K562 (cell line): ENCODE results near the gene KIF1A. TPM values are rescaled to one million over a fixed set of nuclear protein-coding genes. Genes with fewer than 3 reads are reported as not detected.

Experiments
- ATAC-seq: fragments of 200-7000 bp; cut with Tn5 transposase; 3 replicates; pipeline ENCODE4 v1.9.1; 2020; ENCODE audit warnings: moderate library complexity
- BruUV-seq: library from RNA; stranded (reverse); fragments of 400-500 nt; replicated peaks from 2 replicates; lab custom pipeline; 2021; lab: Mats Ljungman, UMichigan
- CTCF ChIA-PET: fragments of 300-600 bp; formaldehyde crosslinking; extraction: SDS; loops from one replicate; lab custom pipeline; 2021; ENCODE audit warnings: low intra/inter-chr PET ratio; lab: Yijun Ruan, JAX
- POLR2A ChIA-PET: fragments of 300-600, 350-650 bp; sonication (Branson Sonifier 250); formaldehyde crosslinking; extraction: SDS; loops from one replicate; lab custom pipeline; 2021; ENCODE audit warnings: antibody characterized with exemption, inconsistent platforms; lab: Yijun Ruan, JAX
- DNase-seq, 4 experiments: peaks; one replicate each; pipeline versions ENCODE4 v3.0.0 to v3.0.0-alpha.2; 2011 to 2018; ENCODE audit warnings: low spot score in 3 of 4, mixed read lengths in 3 of 4; ENCODE audit errors: extremely low read depth in 1 of 4
- FAIRE-seq: peaks from 2 replicates; lab custom pipeline; 2011; peaks lifted over from hg19 to GRCh38; lab: Jason Lieb, UNC
- H2AFZ ChIP-seq: 2 replicates; pipeline ENCODE4 v1.6.0; 2011; ENCODE audit warnings: low read depth, low read length, control low read depth, inconsistent platforms
- H3K27ac ChIP-seq: fragments of 200-600 bp; 3 replicates; pipeline ENCODE4 v1.8.0; 2011; ENCODE audit warnings: low read depth, mild to moderate bottlenecking, control low read depth, inconsistent platforms, low read length, moderate library complexity, mixed read lengths; ENCODE audit errors: extremely low read depth
- H3K27me3 ChIP-seq, 2 experiments: fragments of 300-600 bp in 1 of 2; 2 replicates in 1 of 2; 3 replicates in 1 of 2; pipeline versions ENCODE4 v1.6.0 to v1.8.0; 2011; ENCODE audit warnings: inconsistent platforms in 2 of 2, low read length in 2 of 2, mild to moderate bottlenecking in 1 of 2, mixed read lengths in 1 of 2, moderate library complexity in 1 of 2; ENCODE audit not compliant: control insufficient read depth in 2 of 2, insufficient read depth in 2 of 2
- H3K36me3 ChIP-seq: fragments of 300-600 bp; 3 replicates; pipeline ENCODE4 v1.8.0; 2011; ENCODE audit warnings: mild to moderate bottlenecking, low read length, inconsistent platforms; ENCODE audit not compliant: control insufficient read depth, insufficient read depth
- H3K4me1 ChIP-seq, 2 experiments: fragments of 200-600 bp in 1 of 2; replicated peaks in 1 of 2; 2 replicates in 1 of 2; 3 replicates in 1 of 2; pipeline versions ENCODE4 v1.5.1 to v1.8.0; 2011; ENCODE audit warnings: inconsistent platforms in 2 of 2, low read length in 2 of 2, mild to moderate bottlenecking in 1 of 2, mixed read lengths in 1 of 2, moderate library complexity in 1 of 2; ENCODE audit not compliant: control insufficient read depth in 2 of 2, insufficient read depth in 2 of 2
- H3K4me2 ChIP-seq: 2 replicates; pipeline ENCODE4 v1.6.1; 2011; ENCODE audit warnings: low read length, control low read depth, inconsistent platforms, mixed read lengths; ENCODE audit not compliant: insufficient read depth
- H3K4me3 ChIP-seq: fragments of 200-600 bp; sonication (generic), shearing (Covaris generic); 2 replicates; pipeline ENCODE4 v1.5.1; 2016; ENCODE audit warnings: control low read depth, inconsistent platforms
- H3K79me2 ChIP-seq: fragments of 200-600 bp; 3 replicates; pipeline ENCODE4 v1.8.0; 2011; ENCODE audit warnings: low read length, inconsistent platforms; ENCODE audit not compliant: control insufficient read depth, insufficient read depth
- H3K9ac ChIP-seq, 2 experiments: 2 replicates each; pipeline versions ENCODE4 v1.6.0 to v1.6.1; 2011; ENCODE audit warnings: low read depth in 2 of 2, low read length in 2 of 2, control low read depth in 1 of 2, inconsistent platforms in 1 of 2, mild to moderate bottlenecking in 1 of 2, mixed read lengths in 1 of 2; ENCODE audit not compliant: insufficient read depth in 1 of 2
- H3K9me1 ChIP-seq: one replicate; pipeline ENCODE4 v1.6.0; 2011; ENCODE audit warnings: inconsistent platforms, mild to moderate bottlenecking, low read length, moderate library complexity; ENCODE audit not compliant: control insufficient read depth, insufficient read depth
- H3K9me3 ChIP-seq: replicated peaks from 2 replicates; pipeline ENCODE4 v1.5.1; 2011; ENCODE audit warnings: low read depth, low read length, inconsistent platforms; ENCODE audit not compliant: control insufficient read depth, insufficient read depth
- H4K20me1 ChIP-seq: replicated peaks from 2 replicates; pipeline ENCODE4 v1.6.1; 2011; ENCODE audit warnings: low read length, inconsistent platforms, mixed read lengths; ENCODE audit not compliant: control insufficient read depth, insufficient read depth
- THRAP3 ChIP-seq: fragments of 450-650 bp; IDR thresholded peaks from 2 replicates; pipeline ENCODE4 v1.6.1; 2016; ENCODE audit warnings: mild to moderate bottlenecking, inconsistent platforms, borderline replicate concordance
- ZKSCAN8 ChIP-seq: fragments of 200-800 bp; sonication (Bioruptor generic); IDR thresholded peaks from 2 replicates; pipeline ENCODE4 v1.6.1; 2016; ENCODE audit warnings: missing genetic modification characterization, missing compliant biosample characterization
- ZNF76 ChIP-seq: fragments of 250-450 bp; sonication (Bioruptor Pico); IDR thresholded peaks from 2 replicates; pipeline ENCODE4 v1.4.0; 2020; ENCODE audit warnings: mild to moderate bottlenecking, moderate library complexity, borderline replicate concordance
- WGBS: fragments of 100-300 bp; shearing (Covaris generic); methylation state at CpG from one replicate; pipeline ENCODE4 v1.1.6; 2016; ENCODE audit warnings: low coverage, mixed read lengths; ENCODE audit not compliant: insufficient coverage; ENCODE audit errors: missing lambda C conversion rate; 5-methylcytosine and 5-hydroxymethylcytosine counted together
- in situ Hi-C: fragments of 300-500 bp; cut with MboI; formaldehyde crosslinking; loops from 4 replicates; pipeline ENCODE4 v1.15.0; 2018; ENCODE audit warnings: inconsistent platforms, mixed read lengths
- intact Hi-C: fragments of 100-400 bp; cut with micrococcal nuclease; formaldehyde crosslinking; loops from 2 replicates; pipeline ENCODE4 v1.14.2; 2022
- polyA plus RNA-seq, 8 experiments: library from polyadenylated mRNA; depleted of rRNA in 4 of 8; stranded (reverse) in 5 of 8; unstranded in 3 of 8; fragments of >200 nt; fragmentation: Nextera tagmentation in 2 of 8; fragmentation: Illumina TruSeq in 1 of 8; extraction: Ambion mirVana in 2 of 8; extraction: Trizol in 1 of 8; gene quantifications; 2 replicates each; pipeline versions ENCODE4 v1.2.1 to v1.2.3, GENCODE V29; 2011 to 2014; ENCODE audit warnings: inconsistent platforms in 1 of 8, missing spikeins in 1 of 8
- total RNA-seq, 7 experiments: library from RNA; depleted of rRNA in 6 of 7; stranded (reverse); fragments of >200 nt in 6 of 7; fragmentation: Illumina TruSeq in 2 of 7; extraction: Trizol in 2 of 7; gene quantifications; 2 replicates each; pipeline versions ENCODE4 v1.2.1 to v1.2.3, GENCODE V29; 2011 to 2021; ENCODE audit warnings: low replicate concordance in 1 of 7

Gene KIF1A
- total and polyA plus RNA-seq, 9 of the 15 experiments (the other 6 are each of a cell fraction or from before 2014, with no cell fraction given): 0.07 to 1.4 (median 0.45) TPM; not detected in 2

- TF ChIP-seq THRAP3: no peak
- no peak for TF ChIP-seq ZNF76
- TF ChIP-seq ZKSCAN8 (CRISPR knock-in tag): no peak
- DNase-seq (no peak), FAIRE-seq (no peak), ATAC-seq (no peak)
- peaks cover 0 to 39% of the 10 kb centered on the region in 2 experiments; a peak in 2 of 5 replicates for H3K27me3 ChIP-seq
- H4K20me1 ChIP-seq: no peaks in the 10 kb centered on the region
- no peak overlapping the region for H3K4me2 ChIP-seq
- no peaks in the 10 kb centered on the region for H3K36me3 ChIP-seq
- no peak overlapping the region for H3K27ac ChIP-seq
- no peaks in the 10 kb centered on the region for H3K79me2 ChIP-seq
- no peak overlapping the region for H3K4me3 ChIP-seq
- ChIA-PET CTCF (no interaction called here), POLR2A (no interaction called here)
- H3K9me1 ChIP-seq: no peaks in the 10 kb centered on the region
- intact Hi-C loops (no loop called here), in situ Hi-C loops (no loop called here)
- H3K9me3 ChIP-seq: no peaks in the 10 kb centered on the region
- WGBS: 11% methylated on average over 14 of the region's 21 CpGs
- H3K4me1 ChIP-seq: peaks cover 0 to 4% of the 10 kb centered on the region in 2 experiments; a peak in 1 of 5 replicates
- H2AFZ ChIP-seq: no peak overlapping the region
- H3K9ac ChIP-seq: no peak overlapping the region; a peak in 1 of 4 replicates
- BruUV-seq: no TSS peak
Measured at GRCh38 chr2:240790370-240791220, 29.4 kb downstream of the KIF1A start.
